HG03280 (cell line): ENCODE results near the gene EDNRA.

ENCODE experiments used
- ATAC-seq: cut with Tn5 transposase; IDR thresholded peaks from one replicate; pipeline ENCODE4 v1.9.1; 2021; ENCODE audit warnings: mild to moderate bottlenecking, moderate library complexity; ENCODE audit not compliant: unreplicated experiment

EDNRA gene

DNA sequence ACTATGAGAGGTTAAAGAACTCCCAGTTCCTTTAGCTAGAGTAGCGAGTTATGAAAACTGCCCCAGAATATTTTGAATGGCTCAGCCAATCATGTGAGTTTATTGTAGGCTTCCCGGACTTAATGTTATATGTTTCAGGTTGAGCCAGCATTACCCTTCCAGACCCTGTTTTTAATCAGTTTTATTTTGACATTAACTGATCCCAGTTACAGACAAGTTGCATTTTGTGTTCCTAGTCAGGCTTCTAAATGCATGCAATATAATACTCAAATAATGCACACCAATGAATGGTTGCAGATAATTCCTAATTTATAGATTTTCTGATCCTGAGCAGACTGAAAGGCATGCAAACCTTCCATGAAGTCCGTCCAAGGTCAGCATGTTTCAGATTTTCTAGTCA lies 57.8 kb downstream of the EDNRA start:
- ATAC-seq, result no peak

DNA sequence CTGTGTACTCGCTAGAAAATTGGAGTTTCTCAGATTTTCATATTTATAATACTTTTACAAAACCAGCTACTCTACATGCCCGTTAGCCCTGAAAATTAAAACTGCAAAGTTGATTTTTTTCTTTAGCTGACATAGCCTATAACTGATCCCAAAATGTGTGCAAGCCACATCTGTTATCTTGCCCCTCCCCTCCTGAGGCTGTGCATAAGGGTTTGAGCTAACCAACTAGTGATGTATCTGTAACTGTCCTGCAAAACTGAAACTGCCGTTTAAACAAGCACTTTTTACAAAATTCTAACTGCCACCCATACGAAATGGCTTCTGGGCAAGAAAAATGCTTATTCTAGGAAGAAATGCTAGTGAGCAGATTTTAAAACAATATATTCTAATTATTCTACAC lies 59.1 kb downstream of the EDNRA start:
- no peak for ATAC-seq

- no peak for ATAC-seq
Observed at GRCh38 chr4:147542229-147542990, 61.5 kb downstream of the EDNRA start.

DNA sequence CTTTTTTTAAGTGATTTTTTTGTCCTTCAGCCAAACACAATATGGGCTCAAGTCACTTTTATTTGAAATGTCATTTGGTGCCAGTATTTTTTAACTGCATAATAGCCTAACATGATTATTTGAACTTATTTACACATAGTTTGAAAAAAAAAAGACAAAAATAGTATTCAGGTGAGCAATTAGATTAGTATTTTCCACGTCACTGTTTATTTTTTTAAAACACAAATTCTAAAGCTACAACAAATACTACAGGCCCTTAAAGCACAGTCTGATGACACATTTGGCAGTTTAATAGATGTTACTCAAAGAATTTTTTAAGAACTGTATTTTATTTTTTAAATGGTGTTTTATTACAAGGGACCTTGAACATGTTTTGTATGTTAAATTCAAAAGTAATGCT lies 62.1 kb downstream of the EDNRA start:
- no peak for ATAC-seq

DNA sequence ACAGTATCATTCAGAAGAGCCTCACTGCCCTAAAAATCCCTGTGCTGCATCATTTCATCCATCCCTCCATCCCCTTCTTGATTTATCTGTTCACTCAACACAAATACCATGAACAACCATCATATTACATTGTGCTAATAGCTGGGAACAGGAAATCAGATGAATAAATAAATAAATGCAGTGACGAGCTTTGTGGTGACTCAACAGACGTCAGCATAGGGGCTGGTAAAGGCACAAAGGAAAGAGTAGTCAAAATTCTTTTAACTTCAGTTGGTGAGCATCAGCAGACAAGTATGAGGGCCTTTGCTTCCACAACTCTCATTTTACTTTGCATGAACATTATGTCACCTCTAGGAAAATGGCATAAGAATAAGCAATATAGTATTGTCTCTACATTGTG lies 65.5 kb downstream of the EDNRA start:
- ATAC-seq, result no peak

- peak; percentile 49 for ATAC-seq
Observed at GRCh38 chr4:147547314-147548056, 66.6 kb downstream of the EDNRA start.

GRCh38 chr4:147548256-147548655 lies 67.4 kb downstream of the EDNRA start:
- ATAC-seq, result no peak

DNA sequence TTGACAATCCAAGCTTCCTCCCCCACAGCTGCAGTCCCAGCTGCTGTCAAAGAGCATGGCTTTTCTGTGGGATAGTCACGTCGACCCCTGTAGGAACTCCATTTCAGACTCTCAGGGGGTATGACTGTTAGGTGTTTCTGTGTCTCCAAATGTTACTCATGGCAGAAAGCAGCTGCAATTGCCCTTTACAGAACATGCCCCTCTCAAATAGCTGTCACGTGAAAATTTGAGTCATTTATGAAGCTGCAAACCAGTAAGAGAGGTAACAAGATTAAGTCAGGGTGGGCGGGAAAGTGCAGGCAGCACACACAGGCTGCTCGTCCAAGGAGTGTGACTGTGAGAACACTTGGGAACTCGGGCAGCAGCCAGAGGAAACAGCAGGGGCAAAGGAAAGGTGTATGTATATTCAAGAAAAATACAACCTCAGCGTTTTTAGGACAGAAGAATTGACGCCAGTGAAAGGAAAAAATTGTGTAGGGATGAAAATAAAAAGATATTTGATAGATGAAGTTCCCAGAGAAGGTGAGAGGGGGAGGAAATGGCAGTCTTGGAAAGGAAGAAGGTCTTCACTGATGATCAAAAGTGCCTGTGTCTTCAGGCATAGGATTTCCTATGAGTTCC lies 69.8 kb downstream of the EDNRA start:
- ATAC-seq, result peak; percentile 60

DNA sequence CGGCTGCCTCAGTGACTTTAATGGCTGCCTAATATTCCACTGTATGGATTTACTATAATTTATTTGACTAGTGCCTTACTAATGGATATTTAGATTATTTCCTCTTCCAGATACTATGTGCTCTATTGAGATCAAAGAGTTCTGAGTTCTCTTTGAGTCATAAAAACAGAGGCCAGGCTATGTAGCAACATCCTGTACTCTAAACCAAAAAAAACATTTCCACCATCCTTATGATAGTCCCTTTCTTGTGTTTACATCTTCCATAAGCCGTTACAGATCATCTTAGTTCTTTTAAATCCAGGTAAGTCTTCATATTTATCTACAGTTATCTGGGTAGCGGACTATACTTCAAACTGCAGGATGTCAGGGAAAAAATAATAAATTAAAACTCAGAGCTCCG lies 79.7 kb downstream of the EDNRA start:
- no peak for ATAC-seq

DNA sequence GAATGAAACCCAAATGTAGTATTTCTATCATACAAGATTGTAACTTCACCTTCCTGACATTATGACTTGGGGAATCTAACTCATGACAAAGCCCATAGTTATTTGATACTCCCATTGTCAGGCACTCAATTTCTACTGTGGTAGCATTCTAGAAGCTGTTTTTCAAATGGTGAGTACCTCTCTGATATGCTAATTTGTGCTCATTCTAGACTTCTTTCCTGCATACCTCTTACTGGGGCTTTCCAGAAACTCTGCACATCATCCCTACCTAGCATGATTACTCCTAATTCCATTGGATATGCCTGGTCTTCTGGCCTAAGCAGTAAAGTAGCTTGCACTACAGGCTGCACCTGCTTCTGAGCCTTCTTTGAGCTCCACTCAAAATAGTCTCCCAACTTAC lies 85.9 kb downstream of the EDNRA start:
- ATAC-seq, result no peak

DNA sequence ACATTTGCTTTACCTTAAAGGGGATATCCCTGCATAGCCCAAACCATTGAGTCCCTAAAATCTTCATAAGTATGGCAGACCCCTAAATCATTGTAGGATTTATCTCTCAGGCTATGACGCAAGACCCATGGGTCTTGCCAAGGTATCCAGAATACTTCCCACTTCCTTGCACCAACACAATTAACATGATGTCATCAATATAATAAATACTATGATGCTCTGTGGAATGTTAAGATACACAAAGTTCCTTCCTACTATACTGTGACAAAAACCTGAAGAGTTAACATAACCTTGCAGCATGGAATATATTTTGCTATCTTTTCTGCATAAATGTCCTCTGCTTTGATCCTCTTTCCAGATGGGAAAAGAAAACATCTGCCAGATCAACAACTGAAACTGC lies 86.4 kb downstream of the EDNRA start:
- ATAC-seq, result no peak

DNA sequence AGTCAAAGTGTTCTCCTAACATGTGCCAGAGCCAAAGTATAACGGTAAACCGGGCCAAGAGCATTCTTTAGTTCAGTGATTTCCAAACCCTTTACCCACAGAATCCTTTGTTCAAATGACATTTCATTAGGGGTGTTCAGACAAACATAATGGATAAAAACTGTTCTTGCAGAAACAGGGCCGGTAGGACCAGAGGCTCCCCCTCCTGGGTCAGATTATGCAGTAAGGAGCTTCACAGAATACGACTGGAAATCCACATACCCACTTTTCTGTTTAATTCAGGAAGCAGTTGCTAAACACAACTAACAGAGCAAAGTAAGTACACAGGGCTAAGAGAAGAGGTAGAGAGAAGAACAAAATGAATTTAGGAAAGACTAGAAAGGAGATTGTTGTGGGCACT lies 89.7 kb downstream of the EDNRA start:
- ATAC-seq, result no peak

- ATAC-seq, result no peak
Observed at GRCh38 chr4:147571036-147571770, 90.3 kb downstream of the EDNRA start.

GRCh38 chr4:147576084-147576483 lies 95.2 kb downstream of the EDNRA start:
- no peak for ATAC-seq

DNA sequence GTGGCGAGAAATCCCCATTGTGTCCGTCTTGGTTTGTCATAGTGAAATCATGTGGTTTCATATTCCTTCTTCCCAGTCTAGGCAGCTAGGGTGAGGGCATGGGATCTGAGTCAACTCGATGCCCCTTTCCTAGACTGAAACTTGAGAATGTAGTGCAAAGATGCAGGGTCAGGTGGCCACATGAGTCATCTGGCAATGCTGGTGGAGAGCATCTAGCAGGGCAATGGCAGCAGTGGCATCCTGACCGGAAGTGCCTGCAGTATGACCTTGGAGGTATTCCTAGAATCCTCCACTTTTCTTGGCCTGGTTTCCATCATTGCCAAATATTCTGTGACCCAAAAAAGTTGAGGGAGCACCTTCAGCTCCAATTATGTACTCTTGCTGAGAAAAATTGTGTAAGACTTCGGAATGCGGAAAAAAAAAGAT lies 97.2 kb downstream of the EDNRA start:
- ATAC-seq, result no peak

DNA sequence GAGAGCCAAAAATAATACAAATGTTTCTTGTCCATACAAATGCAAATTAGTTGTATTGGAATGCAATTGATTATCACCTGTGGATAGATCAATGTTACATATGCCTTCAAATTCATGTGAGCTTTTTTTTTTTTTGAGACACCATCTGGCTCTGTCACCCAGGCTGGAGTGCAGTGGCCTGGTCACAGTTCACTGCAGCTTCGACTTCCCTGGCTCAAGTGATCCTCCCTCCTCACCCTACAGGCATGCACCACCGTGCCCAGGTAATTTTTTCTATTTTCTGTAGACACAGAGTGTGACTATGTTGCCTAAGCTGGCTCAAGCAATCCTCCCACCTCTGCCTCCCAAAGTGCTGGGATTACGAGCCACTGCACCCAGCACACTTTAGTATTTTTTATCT lies 97.7 kb downstream of the EDNRA start:
- no peak for ATAC-seq

DNA sequence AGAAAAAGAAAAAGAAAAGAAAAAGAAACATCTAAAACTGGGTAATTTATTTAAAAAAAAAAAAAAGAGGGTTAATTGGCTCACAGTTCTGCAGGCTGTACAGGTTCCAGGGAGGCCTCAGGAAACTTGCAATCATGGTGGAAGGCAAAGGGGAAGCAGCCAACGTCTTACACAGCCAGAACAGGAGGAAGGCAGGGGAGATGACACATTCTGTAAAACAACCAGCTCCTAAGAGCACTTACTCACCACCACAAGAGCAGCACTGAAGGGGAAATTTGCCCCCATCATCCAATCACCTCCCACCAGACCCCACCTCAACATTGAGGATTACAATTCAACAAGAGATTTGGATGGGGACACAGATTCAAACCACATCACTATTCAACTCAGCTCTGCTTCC lies 99.5 kb downstream of the EDNRA start:
- no peak for ATAC-seq

DNA sequence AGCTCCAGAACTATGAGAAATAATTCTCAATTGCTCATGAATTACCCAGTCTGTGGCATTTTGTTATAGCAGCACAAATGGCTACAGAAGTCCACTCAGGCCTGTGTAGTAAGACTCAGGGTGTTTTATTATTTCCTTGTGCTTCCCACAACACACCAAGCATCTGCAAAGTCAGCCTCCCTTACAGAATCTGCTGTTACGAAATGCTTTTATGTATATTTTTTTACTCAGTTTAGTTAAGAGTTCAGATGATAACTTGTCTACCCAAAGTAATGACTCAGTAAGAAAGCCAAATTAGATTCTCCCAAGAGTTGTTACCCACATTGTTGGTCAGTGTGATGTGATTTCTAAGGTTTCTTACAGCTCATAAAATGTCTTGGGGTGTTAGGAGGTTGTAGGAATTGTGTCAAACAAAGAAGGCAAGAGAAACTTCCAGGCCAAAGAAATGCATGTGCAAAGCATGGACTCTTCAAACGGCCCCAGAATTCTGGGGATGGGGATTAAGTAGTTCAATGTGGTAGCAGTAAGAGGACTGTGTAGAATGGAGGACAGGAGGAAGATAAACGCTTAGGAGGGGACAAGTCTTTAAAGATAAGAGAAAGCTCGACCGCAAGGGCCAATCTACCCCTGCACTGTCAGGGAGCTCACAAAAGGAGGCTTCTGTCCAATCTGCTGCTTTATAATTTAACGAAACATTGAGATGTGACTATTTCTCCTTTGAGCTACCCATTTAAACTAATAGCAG lies 100.9 kb downstream of the EDNRA start:
- ATAC-seq, result no peak

GRCh38 chr4:147582386-147583060 lies 101.6 kb downstream of the EDNRA start:
- no peak for ATAC-seq

DNA sequence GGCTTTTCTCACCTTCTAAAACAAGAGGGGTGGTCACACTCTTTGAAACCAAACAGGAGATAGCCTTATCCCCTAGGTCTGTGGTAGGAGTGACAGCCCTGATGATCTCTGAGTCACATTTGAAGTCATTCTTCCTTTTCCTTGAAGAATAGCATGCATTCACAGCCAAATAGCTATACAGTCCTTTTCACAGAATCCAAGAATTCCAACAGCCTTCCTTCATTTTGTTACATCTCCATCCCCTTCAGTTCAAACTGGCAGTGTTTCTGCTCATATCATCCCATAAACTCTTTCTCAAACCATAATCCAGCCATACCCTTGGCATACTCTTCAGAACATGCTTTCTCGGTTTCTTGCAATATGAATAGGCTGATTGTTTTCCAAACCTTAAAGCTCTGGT lies 103.0 kb downstream of the EDNRA start:
- no peak for ATAC-seq
